Thyroid gland (tissue), 4 donors: Measurements from ENCODE around the gene MYDGF. TPM values are rescaled to one million over a fixed set of nuclear protein-coding genes. Genes with fewer than 3 reads are reported as not detected.

Source experiments
- DNase-seq, 2 donors: peaks; one replicate each; pipeline ENCODE4 v3.0.0-alpha.2; 2019
- H3K27ac ChIP-seq, 3 donors: fragments of 200-600 bp; sonication (generic); 1 replicate in 2 of 3; 2 replicates in 1 of 3; pipeline ENCODE4 v1.5.1; 2016 to 2019; ENCODE audit warnings: mild to moderate bottlenecking in 1 of 3, moderate library complexity in 1 of 3
- H3K27me3 ChIP-seq: fragments of 200-600 bp; sonication (generic); one replicate; pipeline ENCODE4 v1.5.1; 2019
- H3K36me3 ChIP-seq, 2 donors: fragments of 200-600 bp; sonication (generic); one replicate each; pipeline ENCODE4 v1.5.1; 2016 to 2019
- H3K4me1 ChIP-seq, 2 donors: fragments of 200-600 bp; sonication (generic); one replicate each; pipeline ENCODE4 v1.5.1; 2017 to 2019
- H3K4me3 ChIP-seq, 3 donors: fragments of 200-600 bp; sonication (generic); replicated peaks in 1 of 3; 1 replicate in 2 of 3; 2 replicates in 1 of 3; pipeline ENCODE4 v1.5.1; 2016; ENCODE audit warnings: mild to moderate bottlenecking in 1 of 3
- H3K9me3 ChIP-seq: fragments of 200-600 bp; sonication (generic); one replicate; pipeline ENCODE4 v1.5.1; 2017
- POLR2A ChIP-seq, 2 donors: fragments of 450-650 bp; IDR thresholded peaks; one replicate each; pipeline ENCODE4 v1.6.1; 2017; ENCODE audit warnings: antibody characterized with exemption in 2 of 2, mild to moderate bottlenecking in 2 of 2, moderate library complexity in 1 of 2
- WGBS, 2 donors: methylation state at CpG; one replicate each; pipeline ENCODE4 v1.1.5; 2017; 5-methylcytosine and 5-hydroxymethylcytosine counted together
- intact Hi-C: fragments of 100-400 bp; cut with DNase I; formaldehyde crosslinking; loops from one replicate; pipeline ENCODE4 v1.15.1; 2023
- total RNA-seq, 4 donors: library from RNA; depleted of rRNA; stranded (reverse); fragments of >200 nt; gene quantifications; one replicate each; pipeline ENCODE4 v1.2.3, GENCODE V29; 2016
- TF ChIP-seq, protein P1 (sequence below), 6 experiments: fragments of 200-600 bp in 3 of 6; fragments of 450-650 bp in 3 of 6; sonication (generic) in 3 of 6; IDR thresholded peaks; one replicate each; pipeline ENCODE4 v1.5.1; 2016 to 2019; ENCODE audit warnings: antibody characterized with exemption in 6 of 6, mild to moderate bottlenecking in 2 of 6, inconsistent platforms in 1 of 6, moderate library complexity in 1 of 6

The MYDGF gene
- total RNA-seq, 4 donors from 2014 or later, result 48.0 to 72.6 (median 65.2) TPM

DNA sequence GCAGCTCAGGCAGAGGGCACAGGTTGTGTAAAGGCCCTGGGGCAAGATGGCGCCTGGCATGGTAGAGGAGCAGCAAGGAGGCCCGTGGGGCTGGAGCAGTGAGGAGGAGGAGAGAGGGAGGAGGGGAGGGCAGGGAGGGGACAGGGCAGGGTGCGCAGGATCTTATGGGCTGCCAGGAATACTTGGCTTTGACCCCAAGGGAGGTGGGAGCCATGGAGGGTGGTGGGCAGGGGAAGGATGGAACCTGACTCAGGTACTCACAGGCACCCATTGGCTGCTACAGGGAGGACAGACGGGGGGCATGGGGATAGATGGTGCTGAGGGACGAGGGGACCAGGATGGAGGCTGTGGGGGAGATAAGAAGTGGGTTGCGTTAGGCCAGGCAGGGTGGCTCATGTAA is 27.5 kb downstream of the MYDGF start:
- Histone ChIP-seq H3K9me3 (no peaks in the 10 kb centered on the region), H3K36me3 (no peaks in the 10 kb centered on the region), H3K27ac (no peak overlapping the region), H3K4me3 (no peak overlapping the region), H3K4me1 (peaks cover 5 to 8% of the 10 kb centered on the region in 2 donors), H3K27me3 (no peaks in the 10 kb centered on the region)
- TF ChIP-seq POLR2A (IDR thresholded peaks at IDR 0.05), result no peak
- TF ChIP-seq, protein P1, sequence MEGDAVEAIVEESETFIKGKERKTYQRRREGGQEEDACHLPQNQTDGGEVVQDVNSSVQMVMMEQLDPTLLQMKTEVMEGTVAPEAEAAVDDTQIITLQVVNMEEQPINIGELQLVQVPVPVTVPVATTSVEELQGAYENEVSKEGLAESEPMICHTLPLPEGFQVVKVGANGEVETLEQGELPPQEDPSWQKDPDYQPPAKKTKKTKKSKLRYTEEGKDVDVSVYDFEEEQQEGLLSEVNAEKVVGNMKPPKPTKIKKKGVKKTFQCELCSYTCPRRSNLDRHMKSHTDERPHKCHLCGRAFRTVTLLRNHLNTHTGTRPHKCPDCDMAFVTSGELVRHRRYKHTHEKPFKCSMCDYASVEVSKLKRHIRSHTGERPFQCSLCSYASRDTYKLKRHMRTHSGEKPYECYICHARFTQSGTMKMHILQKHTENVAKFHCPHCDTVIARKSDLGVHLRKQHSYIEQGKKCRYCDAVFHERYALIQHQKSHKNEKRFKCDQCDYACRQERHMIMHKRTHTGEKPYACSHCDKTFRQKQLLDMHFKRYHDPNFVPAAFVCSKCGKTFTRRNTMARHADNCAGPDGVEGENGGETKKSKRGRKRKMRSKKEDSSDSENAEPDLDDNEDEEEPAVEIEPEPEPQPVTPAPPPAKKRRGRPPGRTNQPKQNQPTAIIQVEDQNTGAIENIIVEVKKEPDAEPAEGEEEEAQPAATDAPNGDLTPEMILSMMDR (IDR thresholded peaks at IDR 0.05), result no peak
- DNase-seq, result no peak
- intact Hi-C loops, result no loop called here
- whole genome bisulfite sequencing, 2 donors, result 81 to 84% methylated on average over 6 of the region's 6 CpGs

DNA sequence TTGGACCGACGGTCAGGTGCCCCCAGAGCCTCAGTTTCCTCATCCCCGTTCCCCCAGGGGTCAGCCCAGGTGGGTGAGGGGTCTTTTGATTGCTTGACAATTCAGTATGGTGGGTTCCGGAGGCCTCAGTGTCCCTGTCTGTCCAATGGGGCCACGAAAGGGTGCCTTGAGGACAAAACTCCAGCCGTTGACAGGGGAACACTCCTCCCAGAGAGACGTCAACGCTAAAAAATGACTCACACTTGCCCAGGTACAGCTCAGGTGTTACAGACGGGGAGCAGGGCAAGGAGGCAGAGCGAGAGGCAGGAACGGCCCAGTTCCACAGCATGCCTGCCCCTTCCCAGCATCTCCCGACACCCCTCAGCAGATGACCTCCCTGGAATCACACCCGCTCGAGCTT is 29.0 kb downstream of the MYDGF start:
- WGBS, 2 donors, result 80% methylated on average over 13 to 14 of the region's 14 CpGs
- Histone ChIP-seq H3K27ac (no peak overlapping the region), H3K9me3 (no peaks in the 10 kb centered on the region), H3K27me3 (no peaks in the 10 kb centered on the region), H3K4me3 (peak overlapping the region in 1 of 3 donors; percentile 45), H3K36me3 (no peaks in the 10 kb centered on the region), H3K4me1 (peaks cover 8 to 10% of the 10 kb centered on the region in 2 donors)
- TF ChIP-seq, protein P1 (IDR thresholded peaks at IDR 0.05), result no peak
- no peak for TF ChIP-seq POLR2A (IDR thresholded peaks at IDR 0.05)
- no peak for DNase-seq
- intact Hi-C loops, result no loop called here

DNA sequence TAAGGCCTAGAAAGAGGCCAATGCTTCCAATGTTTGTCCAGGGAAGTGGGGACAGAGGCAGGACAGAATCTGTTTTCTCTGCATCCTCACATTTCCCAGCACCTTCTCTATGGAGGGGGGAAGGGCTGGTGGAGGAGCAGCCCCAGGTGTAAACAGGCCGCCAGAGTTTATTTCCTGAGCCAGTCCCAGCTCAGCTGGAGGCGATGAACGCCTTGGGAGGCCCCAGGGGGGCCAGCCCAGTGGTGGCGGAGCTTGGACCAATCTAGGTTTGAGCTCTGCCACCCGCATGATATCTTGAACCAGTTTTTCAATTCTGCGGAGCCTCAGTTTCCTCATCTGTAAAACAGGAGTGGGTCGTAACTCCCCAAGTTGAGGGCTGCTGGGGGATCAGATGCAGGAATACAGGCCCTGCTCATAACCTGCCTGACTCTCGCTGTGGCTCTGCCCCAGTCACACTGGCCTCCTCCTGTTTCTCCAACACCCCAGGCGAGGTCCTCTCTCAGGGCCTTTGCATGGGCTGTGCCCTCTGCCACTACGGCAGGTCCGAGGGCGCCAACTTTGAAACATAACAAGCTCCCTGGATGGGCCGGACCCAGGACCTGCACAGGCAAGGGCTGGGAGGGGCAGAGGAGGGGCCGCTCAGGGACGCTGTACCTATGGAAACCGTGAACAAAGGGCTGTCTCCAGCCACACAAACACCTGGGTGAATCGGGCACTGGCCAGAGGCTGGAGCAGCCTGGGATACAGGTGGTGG is 29.7 kb downstream of the MYDGF start:
- peaks cover 8 to 16% of the 10 kb centered on the region in 2 donors for H3K4me1 ChIP-seq
- H3K27me3 ChIP-seq, result no peaks in the 10 kb centered on the region
- TF ChIP-seq, protein P1 (IDR thresholded peaks at IDR 0.05), result no peak
- H3K4me3 ChIP-seq, result peak overlapping the region in 1 of 3 donors; percentile 45
- no peak for DNase-seq
- no peaks in the 10 kb centered on the region for H3K9me3 ChIP-seq
- WGBS, 2 donors, result 71 to 78% methylated on average over 11 to 15 of the region's 17 CpGs
- peak overlapping the region in 2 of 3 donors; percentile 0 to 61 for H3K27ac ChIP-seq
- H3K36me3 ChIP-seq, result no peaks in the 10 kb centered on the region
- intact Hi-C loops, result no loop called here

DNA sequence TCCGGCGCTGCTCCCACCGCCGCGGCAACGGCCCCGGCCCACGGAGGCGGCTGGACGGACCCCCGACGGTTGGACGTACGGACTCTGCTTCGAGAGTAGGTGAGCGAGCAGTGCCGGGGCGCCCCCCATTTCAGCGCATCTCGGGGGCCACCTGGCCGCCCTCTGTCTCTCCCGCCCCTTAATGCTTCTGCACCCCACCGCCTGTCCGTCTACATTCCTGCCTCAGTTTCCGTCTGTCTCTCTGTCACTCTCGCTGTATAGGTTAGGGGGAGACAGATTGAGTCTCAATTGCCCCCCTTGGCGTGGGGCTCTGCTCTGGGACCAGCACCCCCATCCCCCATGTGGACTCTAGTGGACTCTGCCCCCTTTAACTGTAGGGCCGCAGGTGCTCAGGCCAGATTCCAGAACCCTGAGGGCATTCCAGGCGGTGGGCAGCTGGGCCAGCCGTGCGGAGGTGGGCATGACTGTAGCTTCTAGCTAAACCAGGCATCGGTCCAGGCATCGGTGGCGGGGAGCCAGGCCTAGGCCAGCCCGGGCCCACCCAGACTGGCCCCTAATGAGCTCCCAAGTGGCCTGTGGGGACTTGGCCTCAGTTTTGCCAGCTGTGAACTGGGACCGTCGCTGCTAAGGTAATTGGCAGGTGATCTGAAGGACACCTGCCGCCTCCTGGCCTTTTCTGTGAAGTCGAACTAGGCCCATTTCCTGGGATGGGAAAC is 30.5 kb downstream of the MYDGF start:
- Histone ChIP-seq H3K4me1 (peaks cover 8 to 16% of the 10 kb centered on the region in 2 donors), H3K27ac (peak overlapping the region in 2 of 3 donors; percentile 0 to 61), H3K4me3 (peak overlapping the region in 1 of 3 donors; percentile 45), H3K9me3 (no peaks in the 10 kb centered on the region), H3K27me3 (no peaks in the 10 kb centered on the region), H3K36me3 (no peaks in the 10 kb centered on the region)
- WGBS, 2 donors, result 15 to 54% methylated on average over 6 to 16 of the region's 39 CpGs
- intact Hi-C loops, result loop anchor here (5.0 kb wide), 2 partner anchors 62 to 82 kb away; partner anchors contain the start of gene SEMA6B
- TF ChIP-seq, protein P1 (IDR thresholded peaks at IDR 0.05), result no peak
- TF ChIP-seq POLR2A (IDR thresholded peaks at IDR 0.05), result peak in 1 of 2 donors; percentile 2
- peak in 1 of 2 donors; percentile 19 for DNase-seq
